Activated T-helper 1 cell treated with Interleukin-2 at 50 U/mL for 16 hours (primary cell): ENCODE data around the gene RSRP1.

ENCODE experiments used
- DNase-seq: peaks from one replicate; pipeline ENCODE4 v3.0.0-alpha.2; 2020; ENCODE audit warnings: low read depth

RSRP1 gene

GRCh38 chr1:25217598-25218232 lies 29.5 kb downstream of the RSRP1 start:
- DNase-seq = no peak

DNA sequence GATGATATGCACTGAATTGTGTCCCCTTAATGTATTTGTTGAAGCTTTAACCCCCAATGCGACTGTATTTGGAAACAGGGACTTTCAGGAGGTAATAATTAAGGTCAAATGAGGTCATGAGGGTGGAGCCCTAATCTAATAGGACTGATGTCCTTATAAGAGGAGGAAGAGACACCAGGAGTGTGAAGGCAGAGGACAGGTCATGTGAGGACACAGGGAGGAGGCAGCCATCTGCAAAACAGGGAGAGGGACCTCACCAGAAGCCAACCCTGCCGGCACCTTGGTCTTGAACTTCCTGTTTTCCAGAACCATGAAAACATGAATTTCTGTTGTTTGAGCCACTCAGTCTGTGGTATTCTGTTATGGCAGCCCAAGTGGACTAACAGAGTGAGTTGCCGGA lies 30.2 kb downstream of the RSRP1 start:
- DNase-seq = no peak

- DNase-seq = no peak
Measured at GRCh38 chr1:25216123-25216522, 31.1 kb downstream of the RSRP1 start.

DNA sequence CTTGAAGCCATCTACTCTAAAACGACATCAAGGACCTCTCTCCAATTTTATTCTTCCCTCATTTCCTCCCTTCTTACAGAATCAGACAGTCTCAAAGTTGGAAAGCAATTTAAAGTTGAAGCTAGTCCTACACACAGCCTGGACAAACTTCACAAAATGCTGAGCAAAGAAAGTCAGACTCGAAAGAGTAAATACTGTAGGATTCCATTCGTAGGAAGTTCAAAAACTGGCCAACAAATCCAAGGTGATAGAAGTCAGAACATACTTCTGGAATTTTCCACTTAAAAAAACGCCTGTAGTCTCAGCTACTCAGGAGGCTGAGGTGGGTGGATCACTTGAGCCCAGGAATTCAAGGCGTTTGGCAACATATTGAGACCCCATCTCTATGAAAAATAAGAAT lies 34.5 kb downstream of the RSRP1 start:
- no peak for DNase-seq

DNA sequence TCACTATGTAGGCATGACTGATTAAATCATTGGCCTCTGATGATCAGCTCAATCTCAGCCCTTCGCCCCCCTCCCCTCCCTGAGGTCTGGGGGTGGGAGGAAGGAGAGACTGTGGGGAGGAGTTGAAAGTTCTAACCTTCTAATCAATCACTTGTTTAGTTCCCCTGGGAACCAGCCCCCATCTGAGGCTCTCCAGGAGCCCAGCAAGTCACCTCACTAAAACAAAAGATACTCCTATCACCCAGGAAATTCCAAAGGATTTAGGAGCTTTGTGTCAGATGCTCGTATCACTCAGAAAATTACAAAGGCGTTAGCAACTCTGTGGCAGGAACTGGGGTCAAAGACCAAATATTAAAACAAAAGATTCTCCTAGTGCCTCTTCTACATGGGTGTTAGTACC lies 36.5 kb downstream of the RSRP1 start:
- DNase-seq = no peak

DNA sequence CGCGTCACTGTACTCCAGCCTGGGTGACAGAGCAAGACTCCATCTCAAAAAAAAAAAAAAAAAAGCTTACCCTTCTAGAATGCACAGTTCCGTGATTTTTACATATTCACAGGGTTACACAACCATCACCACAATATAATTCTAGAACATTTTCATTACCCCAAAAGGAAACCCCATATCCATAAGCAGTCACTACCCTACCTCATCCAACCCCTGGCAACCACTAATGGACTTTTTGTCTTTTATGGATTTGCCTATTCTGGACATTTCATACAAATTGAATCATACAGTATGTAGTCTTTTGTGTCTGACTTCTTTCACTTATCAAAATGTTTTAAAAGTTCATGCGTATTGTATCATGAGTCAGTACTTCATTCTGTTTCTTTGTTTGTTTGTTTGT lies 37.7 kb downstream of the RSRP1 start:
- no peak for DNase-seq

DNA sequence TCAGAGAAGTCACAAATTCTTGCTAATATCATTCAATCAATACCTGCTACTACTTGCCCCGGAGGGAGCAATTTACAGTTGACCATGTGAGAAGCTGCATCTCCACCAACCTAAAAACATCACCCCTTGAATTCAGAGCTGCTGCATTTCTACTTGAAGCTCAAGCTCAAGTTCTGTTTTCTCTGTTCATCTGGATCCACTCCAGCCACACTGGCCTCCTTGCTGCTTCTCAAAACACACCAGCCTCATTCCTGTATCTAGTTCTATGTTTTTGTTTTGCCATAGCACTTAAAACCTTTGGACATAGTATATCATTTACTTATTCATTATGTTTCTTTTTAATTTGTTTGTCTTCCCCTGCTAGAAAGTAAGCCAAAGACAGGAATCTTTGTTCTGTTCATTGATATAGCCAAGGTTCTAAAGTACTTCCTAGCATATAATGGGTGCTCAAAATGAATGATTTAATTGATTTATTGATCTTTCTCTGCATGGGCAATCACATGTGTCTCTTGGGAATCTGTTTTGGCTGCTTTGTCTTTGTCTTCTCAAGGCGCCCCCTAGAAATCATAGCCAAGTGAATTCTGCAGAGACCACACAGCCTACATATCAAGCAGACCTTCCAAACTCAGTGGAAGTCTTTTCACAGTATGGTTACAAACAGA lies 38.6 kb downstream of the RSRP1 start:
- DNase-seq = no peak

GRCh38 chr1:25208092-25208491 lies 39.2 kb downstream of the RSRP1 start:
- no peak for DNase-seq

DNA sequence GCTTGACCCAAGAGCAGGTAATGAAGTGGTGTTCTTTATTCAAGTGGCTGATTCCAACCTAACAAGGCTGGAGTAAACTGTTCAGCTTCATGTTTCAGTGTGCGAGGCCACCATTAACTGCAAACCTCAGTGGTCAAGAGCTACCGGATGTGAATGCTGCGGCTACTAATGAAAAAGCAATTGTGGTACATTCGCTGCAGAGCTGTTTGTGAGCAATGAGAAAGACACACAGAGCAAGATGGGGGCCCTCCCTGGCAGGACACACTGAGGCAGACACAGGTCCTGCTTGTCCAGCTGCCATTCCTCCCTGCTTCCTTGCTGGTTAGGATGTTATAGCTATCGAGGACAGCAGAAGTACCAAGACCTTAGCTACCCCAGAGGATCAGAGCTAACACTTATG lies 41.1 kb downstream of the RSRP1 start:
- no peak for DNase-seq

DNA sequence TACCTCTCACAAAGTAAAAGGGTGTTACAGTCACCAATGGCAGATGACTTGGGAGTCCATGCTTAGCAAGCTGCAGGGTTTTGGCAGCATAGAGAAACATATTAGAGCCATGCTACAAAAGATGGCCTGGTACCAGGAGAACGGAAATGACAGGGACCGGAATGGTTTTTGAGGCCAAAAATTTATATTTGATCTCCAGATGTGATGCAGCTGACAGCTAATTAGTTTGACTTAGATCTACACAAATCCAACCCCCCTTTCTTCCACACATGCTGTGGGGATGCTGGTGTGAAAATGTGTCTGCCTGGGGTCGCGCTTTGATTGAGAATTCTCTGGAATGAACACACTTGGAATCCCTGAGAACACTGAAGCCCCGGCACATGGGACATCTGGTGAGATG lies 41.5 kb downstream of the RSRP1 start:
- DNase-seq = no peak

DNA sequence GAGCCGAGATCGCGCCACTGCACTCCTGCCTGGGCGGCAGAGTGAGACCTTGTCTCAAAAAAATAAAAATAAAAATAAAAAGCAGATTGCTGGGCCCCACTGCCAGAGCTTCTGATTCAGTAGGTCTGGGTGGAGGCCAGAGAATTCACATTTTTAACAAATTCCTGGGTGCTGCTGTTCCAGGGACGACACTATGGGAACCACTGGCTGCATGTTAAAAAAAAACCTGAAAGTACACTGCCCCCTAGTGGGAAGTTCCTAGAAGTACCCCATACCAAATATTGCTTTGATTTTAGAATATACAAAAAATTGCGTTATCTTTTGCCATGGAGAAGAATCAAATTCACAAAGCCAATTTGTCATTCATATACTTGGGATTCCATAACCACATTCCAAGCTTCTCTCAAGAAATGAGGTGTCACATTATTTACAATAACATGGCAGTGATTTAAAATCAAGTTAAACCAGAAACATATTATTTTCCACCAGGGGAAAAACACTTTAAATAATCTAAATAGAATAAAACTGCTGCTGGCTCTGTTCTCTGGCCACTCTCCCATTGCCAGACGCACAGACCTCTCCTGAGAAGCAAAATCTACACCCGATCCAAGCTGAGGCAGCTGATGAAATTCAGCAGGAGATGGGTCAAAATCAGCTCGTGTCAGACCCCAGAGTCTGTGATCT lies 42.3 kb downstream of the RSRP1 start:
- DNase-seq = no peak

GRCh38 chr1:25201006-25201405 lies 46.2 kb downstream of the RSRP1 start:
- no peak for DNase-seq

DNA sequence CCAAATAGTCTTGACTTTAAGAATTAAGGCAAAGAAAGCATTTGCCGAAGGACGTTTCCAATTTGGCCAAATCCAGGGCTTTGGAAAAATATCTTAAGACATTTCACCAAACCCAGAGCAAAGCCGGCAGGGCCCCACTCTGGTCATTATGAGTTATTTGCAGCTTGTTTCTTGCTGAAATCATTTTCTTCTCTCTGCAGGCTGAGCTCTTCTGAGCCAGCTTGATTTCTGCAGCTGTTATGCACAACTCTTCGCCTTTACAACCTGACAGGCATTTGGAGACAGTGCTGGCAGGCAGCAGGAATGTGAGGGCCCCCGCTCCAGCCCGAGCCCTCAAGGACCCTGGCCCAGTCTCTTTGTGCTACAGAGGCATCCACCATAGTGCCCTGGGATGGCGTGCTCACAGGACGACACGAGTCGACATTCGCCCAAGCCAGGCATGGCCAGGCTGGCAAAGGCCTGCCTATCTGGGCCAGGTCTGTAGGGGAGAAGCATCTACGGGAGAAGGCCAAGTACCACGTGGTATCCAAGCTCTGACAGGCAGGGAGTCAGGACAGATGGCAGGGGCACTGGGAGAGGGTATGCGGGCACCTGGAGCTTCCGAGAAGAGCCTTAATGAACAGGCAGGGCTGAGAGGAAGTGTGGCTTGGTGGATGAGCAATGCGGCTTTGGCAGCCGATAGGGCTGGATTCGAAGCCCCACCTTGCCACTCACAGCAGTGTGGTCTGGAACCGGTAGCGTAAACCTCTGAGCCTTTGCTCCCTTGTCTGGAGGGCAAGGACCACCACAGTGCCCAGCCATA lies 47.2 kb downstream of the RSRP1 start:
- no peak for DNase-seq

DNA sequence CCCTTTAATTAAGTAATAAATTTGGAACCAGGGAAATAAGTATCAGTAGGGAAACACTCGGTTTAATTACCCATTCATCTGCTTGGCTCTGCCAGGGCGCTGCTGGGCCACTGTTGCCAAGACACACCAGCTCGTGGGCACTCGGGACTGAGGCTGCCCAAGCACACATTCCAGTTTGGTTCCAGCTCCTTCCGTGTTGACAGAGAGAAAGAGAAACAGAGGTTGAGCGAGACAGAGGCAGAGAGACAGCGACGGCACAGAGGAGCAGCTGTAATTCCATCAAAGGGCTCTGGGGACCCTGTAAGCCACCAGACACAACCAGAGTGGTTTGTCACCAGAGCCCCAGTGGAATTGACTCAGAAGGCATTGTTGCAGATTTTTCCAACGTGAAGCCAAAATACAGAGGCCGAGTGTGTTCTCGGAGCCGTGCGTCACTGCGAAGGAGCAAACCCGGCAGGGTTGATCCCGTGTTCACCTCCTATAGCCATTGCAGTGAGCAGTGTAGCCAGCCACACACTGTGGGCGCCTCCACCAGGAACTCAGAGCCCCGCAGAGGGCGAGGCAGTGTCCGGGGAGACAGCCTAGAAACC lies 48.5 kb downstream of the RSRP1 start:
- DNase-seq = no peak

DNA sequence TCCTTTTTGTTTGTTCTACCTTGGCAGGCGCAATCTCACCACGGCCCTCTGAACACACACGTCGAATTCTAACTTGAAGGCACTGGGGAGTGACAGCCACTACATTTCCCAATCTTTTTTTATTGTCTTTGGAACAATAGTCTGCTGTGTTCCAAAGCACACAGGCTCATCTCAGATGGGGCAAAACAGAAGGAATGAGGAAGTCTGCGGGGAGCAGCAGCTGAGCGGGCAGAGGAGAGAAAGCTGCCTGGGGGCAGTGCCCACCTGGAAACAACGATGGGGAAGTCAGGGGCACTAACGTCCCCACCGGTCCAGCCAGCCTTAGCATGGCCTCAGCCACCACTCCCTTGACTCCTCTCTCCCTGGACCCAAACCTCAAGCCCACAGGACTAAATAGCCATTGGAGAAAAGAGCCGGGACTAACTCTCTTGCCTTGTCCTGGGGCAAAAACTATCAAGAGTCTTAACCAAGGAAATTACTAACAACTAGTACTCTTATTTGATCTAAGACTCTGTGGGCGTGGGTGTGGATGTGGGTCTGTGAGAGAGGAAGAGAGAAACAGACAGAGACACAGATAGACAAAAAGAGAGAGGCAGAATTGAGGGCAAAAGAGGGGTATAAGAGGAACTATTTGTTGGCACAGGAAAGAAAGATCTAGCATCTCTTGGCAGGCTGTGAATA lies 49.1 kb downstream of the RSRP1 start:
- no peak for DNase-seq

- DNase-seq = no peak
Measured at GRCh38 chr1:25197235-25197975, 49.8 kb downstream of the RSRP1 start.

DNA sequence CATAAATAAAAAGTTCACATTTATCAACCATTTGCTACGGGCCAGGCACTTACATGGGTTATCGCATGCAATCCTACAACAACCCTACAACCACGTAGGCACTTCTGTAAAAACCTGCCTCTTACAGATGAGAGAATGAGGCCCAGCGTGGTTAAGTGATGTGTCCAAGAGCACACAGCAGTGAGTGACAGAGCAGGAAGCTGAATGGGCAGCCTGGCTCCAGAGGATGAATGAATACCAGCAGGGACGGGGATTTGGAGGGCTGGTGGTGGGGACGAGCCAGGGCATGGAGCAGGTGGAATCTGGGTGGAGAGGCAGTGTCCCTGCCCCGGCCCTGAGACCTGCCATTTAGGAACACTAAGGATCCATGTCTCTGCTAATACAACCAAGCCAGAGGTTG lies 50.4 kb downstream of the RSRP1 start:
- no peak for DNase-seq

GRCh38 chr1:25195835-25196234 lies 51.4 kb downstream of the RSRP1 start:
- no peak for DNase-seq

- no peak for DNase-seq
Measured at GRCh38 chr1:25194572-25195020, 52.7 kb downstream of the RSRP1 start.

- no peak for DNase-seq
Measured at GRCh38 chr1:25194054-25194453, 53.2 kb downstream of the RSRP1 start.

- DNase-seq = no peak
Measured at GRCh38 chr1:25193229-25193628, 54.0 kb downstream of the RSRP1 start.
